GM18505 (cell line): ENCODE measurements around the gene CTDP1.
"Not testable (repeated sequence)": the region's sequence is repeated elsewhere in the genome, so short reads cannot be mapped to it uniquely, and the experiment has no call there.

Experiments used
- ATAC-seq: cut with Tn5 transposase; IDR thresholded peaks from one replicate; pipeline ENCODE4 v1.9.1; 2021; ENCODE audit not compliant: unreplicated experiment
- POLR2A ChIP-seq: IDR thresholded peaks from 4 replicates; pipeline ENCODE4 v1.6.1; 2011; ENCODE audit warnings: borderline replicate concordance; ENCODE audit not compliant: insufficient read depth, insufficient read length; ENCODE audit errors: extremely low read depth

CTDP1 gene

DNA sequence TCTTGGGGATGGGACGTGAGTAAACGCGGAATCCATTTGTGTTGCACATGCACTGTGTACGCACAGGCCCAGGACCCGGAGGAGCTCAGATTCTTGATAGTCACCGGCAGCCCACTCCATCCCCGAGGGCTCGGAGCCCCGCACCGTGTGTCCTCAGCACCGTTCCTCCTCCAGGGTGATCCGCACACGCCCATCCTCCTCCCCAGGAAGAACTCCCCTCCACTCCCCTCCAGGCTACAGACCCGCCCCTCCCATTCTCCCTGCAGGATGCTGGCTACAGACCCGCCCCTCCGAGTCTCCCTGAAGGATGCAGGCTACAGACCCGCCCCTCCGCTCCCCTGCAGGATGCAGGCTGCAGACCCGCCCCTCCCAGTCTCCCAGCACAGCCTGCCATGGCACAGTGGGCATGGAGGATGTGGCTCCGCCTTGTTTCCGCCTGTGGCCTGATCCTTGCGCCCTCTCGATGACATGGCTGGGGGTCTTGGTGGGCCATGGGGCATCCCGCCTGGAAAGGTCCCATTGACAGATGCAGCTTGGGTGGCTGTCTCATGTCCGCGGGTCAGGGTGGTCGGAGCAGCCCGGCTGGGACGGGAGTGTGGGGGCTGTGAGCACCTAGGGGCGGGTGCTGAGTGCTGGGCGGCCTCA is 14.1 kb downstream of the CTDP1 start:
- no peak for TF ChIP-seq POLR2A
- ATAC-seq, result no peak

- ATAC-seq, result not testable (repeated sequence)
Measured at GRCh38 chr18:79694206-79694894, 14.7 kb downstream of the CTDP1 start.

DNA sequence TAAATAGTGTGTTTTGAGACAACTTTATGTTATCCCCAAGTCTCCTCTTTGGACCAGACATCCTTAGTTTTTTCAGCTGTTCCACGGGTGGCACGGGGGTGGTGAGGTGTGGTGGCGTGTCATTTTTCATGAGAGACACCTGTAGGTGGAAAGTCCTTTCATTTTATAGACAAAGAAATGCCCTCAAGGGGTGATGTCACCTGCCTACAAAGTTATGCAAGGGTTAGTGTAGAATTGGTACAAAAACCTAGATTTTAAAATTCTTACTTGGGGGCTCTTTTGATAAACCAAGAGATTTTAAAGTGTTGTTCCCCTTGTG is 15.3 kb downstream of the CTDP1 start:
- TF ChIP-seq POLR2A, result no peak
- no peak for ATAC-seq

GRCh38 chr18:79695269-79695668 is 15.7 kb downstream of the CTDP1 start:
- no peak for TF ChIP-seq POLR2A
- ATAC-seq, result no peak

- ATAC-seq, result no peak
- no peak for TF ChIP-seq POLR2A
Measured at GRCh38 chr18:79695856-79696850, 16.6 kb downstream of the CTDP1 start.

DNA sequence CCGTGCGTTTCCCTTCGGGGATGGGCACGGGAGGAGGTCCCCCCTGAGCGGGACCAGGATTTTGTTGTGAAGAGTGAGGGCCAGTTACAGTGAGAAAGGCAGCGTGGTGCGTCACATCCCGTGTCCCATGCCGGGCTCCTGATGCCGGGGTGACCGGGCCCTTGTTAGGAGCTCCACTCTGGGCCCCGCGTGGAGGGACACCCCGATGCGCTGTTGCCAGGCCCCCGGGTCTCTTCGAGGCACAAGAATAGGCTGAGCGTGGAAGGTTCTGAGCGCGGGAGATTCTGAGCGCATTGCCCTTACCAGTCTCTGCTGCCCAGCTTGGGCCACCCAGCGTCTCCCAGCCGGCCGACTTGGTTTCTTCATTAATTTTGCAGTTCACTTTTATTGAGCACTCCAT is 17.6 kb downstream of the CTDP1 start:
- ATAC-seq, result no peak
- TF ChIP-seq POLR2A, result no peak

DNA sequence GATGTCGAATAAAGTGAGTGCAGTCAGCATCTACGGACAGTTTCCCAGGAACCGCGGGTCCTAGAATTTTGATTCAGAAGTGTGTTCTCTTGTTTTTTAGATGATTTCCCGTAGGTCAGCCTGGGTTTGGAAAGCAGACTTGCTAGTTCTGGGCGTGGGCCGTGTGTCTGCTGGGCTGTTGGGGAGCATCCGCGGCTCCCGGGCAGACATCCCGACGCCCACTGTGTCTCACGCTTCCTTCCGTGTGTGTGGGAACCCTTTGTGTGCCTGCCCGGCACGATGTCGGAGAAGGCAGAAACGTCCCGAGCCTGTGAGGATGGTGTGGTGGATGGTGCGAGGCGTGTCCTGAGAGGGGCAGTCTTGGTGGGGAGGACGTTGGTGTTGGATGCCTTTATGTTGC is 18.4 kb downstream of the CTDP1 start:
- no peak for ATAC-seq
- no peak for TF ChIP-seq POLR2A

DNA sequence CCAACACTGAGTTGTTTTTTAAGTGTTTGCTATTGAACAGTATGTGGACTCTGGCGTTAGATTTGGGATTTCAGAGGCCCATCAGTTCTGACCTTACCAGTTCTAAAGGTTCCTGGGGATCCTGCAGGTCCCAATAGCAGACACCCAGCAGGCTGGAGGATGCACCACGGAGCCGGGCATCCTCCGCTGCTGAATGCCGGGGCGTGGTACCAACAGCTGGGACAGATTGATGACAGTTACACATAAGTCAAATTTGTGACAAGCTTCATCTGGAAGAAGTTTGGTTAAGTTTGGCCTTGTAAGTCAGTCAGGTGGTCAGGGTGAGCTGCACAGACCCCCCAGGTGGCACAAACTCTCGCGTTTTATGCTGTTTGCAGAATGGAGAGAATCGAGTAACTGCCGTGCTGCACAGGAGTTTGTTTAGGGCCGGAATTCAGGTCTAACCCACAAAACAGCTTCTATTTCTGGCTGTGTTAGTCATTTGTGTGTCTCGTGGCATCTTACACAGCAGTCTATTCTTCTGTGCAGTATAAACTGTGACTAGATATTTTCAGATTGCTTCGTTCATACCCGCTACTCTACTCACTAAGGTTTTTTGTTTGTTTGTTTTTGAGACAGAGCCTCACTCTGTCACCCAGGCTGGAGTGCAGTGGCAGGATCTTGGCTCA is 19.2 kb downstream of the CTDP1 start:
- no peak for TF ChIP-seq POLR2A
- no peak for ATAC-seq

DNA sequence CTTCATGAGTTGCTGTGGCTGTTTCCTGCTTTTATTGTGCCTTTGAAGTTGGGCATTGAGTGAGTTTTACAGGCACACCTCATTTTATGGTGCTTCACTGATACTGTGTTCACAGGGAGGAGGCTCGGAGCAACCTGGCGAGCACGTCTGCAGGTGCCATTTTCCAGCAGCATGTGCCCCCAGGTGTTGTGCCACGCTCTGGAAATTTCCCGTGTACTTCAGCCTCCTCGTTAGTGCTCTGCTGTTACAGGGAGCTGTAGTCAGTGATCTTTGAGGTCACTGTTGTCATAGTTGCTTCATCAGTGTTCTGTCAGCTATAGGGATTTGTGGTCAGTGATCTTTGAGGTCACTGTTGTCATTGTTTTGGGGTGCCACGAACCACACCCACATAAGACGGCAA is 20.1 kb downstream of the CTDP1 start:
- no peak for TF ChIP-seq POLR2A
- no peak for ATAC-seq

GRCh38 chr18:79702906-79703305 is 23.3 kb downstream of the CTDP1 start:
- TF ChIP-seq POLR2A, result no peak
- ATAC-seq, result no peak

DNA sequence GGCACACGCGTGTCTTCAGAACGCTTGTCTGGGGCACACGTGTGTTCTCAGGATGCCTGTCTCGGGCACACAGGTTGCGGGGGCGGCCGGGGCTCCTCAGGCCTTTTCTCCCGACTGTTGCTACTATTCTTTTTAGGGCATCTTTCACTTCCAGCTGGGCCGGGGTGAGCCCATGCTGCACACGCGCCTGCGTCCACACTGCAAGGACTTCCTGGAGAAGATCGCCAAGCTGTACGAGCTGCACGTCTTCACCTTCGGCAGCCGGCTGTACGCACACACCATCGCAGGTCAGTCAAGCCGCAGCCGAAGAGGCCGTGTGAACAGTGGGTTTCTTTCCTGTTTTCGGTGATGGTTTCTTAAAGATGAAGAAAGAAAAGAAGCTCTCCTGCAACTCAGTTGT is 25.0 kb downstream of the CTDP1 start:
- ATAC-seq, result no peak
- no peak for TF ChIP-seq POLR2A

DNA sequence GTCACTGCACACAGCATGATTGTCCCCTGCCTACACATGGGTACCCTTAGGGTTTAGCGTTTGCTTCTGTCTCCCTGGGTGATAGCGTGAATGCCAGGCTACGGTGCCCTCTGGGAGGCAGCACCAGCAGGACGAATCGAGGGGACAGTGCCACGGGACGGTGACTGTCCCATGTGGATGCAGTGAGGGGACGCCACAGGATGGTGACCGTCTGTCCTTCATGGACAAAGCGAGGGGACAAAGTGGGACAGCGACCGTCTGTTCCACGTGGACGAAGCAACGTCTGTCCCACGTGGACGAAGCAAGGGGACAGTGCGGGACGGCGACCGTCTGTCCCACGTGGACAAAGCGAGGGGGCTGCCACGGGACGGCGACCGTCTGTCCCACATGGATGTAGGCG is 25.7 kb downstream of the CTDP1 start:
- no peak for ATAC-seq
- TF ChIP-seq POLR2A, result no peak

- no peak for TF ChIP-seq POLR2A
- no peak for ATAC-seq
Measured at GRCh38 chr18:79706006-79706405, 26.4 kb downstream of the CTDP1 start.
